ENCODE measurements around the gene SSH3. TPM values are rescaled to one million over a fixed set of nuclear protein-coding genes. Genes with fewer than 3 reads are reported as not detected.

Gene SSH3
- total RNA-seq, 1 experiment from 2014 or later: 89.6 TPM

DNA sequence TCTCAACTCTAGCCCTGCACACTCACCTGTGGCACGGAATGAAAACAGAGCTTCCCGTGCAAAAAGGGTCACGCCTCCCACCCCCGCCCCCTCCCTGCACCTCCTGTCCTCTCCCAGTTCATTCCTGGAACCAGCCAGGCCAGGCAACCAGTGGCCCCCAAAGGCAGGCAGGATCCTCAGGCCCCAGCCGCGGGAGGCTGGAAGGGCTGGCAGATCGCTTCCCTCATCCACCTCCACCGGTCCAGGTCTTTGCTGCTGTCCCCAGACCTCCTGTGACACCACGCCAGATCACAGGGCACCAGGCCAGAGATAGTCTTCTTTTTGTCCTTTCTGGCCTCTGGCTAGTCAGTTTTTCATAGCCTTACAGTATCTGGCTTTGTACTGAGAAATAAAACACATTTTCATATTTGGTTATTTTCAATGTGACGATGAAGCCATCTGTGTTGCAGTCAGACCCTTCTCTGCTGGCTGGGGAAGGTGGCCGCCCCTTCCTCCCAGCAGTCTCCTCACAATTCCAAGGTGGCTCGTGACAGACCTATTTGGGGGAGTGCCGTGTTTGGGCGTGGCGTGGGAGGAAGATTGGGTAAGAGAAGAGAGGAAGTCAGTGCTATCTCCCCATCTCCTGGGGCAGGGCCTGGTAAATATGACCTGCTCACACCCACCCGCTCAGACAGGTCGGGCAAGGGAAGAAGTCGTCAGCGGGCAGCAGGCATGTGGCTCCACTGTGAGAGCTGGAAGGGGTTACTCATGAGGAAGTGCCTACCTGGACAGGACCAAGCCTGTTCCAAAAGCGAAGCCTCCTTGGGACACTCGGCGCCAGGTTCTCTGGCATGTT lies 9.1 kb downstream of the SSH3 start:
- Mint-ChIP-seq H3K27ac (ENCODE audit: unreplicated experiment) (peak overlapping the region; percentile 39), H3K4me1 (ENCODE audit: low read depth, unreplicated experiment) (peaks cover 19% of the 10 kb centered on the region), H3K36me3 (ENCODE audit: insufficient read depth, unreplicated experiment) (peaks cover 21% of the 10 kb centered on the region), H3K27me3 (ENCODE audit: insufficient read depth, unreplicated experiment) (no peaks in the 10 kb centered on the region), H3K9me3 (ENCODE audit: unreplicated experiment) (no peaks in the 10 kb centered on the region), H3K4me3 (ENCODE audit: unreplicated experiment) (peak overlapping the region; percentile 3)
- intact Hi-C loops (cut with micrococcal nuclease; ENCODE audit: unreplicated experiment): no loop called here
- H3K4me1 ChIP-seq: peaks cover 21% of the 10 kb centered on the region
- ChIA-PET POLR2A (no interaction called here), CTCF (interaction anchor here (0.7 kb wide), 2 partner anchors 10 to 46 kb away, joined by 3 to 5 read pairs; no protein-coding TSS in a partner anchor)
- peaks cover 3% of the 10 kb centered on the region for H3K36me3 ChIP-seq (ENCODE audit: control insufficient read depth, insufficient read depth, low read length)
- no peaks in the 10 kb centered on the region for H3K9me3 ChIP-seq
- no peak overlapping the region for H3K4me3 ChIP-seq (ENCODE audit: low read depth, low read length)
- peak; percentile 74 to 85 for DNase-seq
- no peaks in the 10 kb centered on the region for H3K27me3 ChIP-seq (replicated peaks; ENCODE audit: control insufficient read depth, insufficient read depth, low read length)
- no TSS peak for BruUV-seq (replicated peaks)
- TF ChIP-seq, protein P1, sequence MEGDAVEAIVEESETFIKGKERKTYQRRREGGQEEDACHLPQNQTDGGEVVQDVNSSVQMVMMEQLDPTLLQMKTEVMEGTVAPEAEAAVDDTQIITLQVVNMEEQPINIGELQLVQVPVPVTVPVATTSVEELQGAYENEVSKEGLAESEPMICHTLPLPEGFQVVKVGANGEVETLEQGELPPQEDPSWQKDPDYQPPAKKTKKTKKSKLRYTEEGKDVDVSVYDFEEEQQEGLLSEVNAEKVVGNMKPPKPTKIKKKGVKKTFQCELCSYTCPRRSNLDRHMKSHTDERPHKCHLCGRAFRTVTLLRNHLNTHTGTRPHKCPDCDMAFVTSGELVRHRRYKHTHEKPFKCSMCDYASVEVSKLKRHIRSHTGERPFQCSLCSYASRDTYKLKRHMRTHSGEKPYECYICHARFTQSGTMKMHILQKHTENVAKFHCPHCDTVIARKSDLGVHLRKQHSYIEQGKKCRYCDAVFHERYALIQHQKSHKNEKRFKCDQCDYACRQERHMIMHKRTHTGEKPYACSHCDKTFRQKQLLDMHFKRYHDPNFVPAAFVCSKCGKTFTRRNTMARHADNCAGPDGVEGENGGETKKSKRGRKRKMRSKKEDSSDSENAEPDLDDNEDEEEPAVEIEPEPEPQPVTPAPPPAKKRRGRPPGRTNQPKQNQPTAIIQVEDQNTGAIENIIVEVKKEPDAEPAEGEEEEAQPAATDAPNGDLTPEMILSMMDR (IDR thresholded peaks at IDR 0.05; ENCODE audit: insufficient read depth in 1 of 2, low read depth in 1 of 2, low read length in 1 of 2, severe bottlenecking in 1 of 2, unreplicated experiment in 1 of 2): no peak

DNA sequence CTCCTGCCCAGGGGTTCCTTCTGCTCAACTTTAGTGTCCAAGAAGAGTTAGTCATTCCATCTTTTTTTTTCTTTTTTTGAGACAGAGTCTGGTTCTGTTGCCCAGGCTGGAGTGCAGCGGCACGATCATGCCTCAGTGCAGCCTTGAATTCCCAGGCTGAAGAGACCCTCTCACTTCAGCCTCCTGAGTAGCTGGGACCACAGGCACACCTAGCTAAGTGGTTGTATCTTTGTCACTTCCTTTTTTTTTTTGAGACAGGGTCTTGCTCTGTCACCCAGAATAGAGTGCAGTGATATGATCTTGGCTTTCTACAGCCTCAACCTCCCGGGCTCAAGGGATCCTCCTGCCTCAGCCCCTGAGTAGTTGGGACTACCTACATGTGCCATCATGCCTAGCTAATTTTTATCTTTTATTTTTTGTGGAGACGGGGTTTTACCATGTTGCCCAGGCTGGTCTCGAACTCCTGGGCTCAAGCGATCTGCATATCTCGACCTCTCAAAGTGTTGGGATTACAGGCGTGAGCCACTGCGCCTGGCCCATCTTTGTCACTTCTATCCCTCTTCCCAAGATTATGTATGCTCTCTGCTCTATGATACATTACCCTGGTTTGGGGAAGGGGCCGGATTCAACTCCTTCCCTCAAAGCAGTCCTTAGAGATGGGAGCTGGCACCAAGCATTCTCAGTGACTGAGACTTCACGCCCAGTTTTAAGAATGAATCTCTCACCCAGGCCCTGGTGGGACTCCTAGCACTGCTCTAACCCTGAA lies 10.0 kb downstream of the SSH3 start:
- intact Hi-C loops (cut with micrococcal nuclease; ENCODE audit: unreplicated experiment): no loop called here
- peaks cover 23% of the 10 kb centered on the region for H3K36me3 Mint-ChIP-seq (ENCODE audit: insufficient read depth, unreplicated experiment)
- peak in 1 of 2 experiments; percentile 23 for DNase-seq
- TF ChIP-seq, protein P1 (IDR thresholded peaks at IDR 0.05; ENCODE audit: insufficient read depth in 1 of 2, low read depth in 1 of 2, low read length in 1 of 2, severe bottlenecking in 1 of 2, unreplicated experiment in 1 of 2): no peak
- no peak overlapping the region for H3K4me3 Mint-ChIP-seq (ENCODE audit: unreplicated experiment)
- Histone ChIP-seq H3K27me3 (replicated peaks; ENCODE audit: control insufficient read depth, insufficient read depth, low read length) (no peaks in the 10 kb centered on the region), H3K4me3 (ENCODE audit: low read depth, low read length) (no peak overlapping the region), H3K4me1 (peaks cover 21% of the 10 kb centered on the region), H3K9me3 (no peaks in the 10 kb centered on the region), H3K36me3 (ENCODE audit: control insufficient read depth, insufficient read depth, low read length) (peaks cover 3% of the 10 kb centered on the region)
- no peaks in the 10 kb centered on the region for H3K9me3 Mint-ChIP-seq (ENCODE audit: unreplicated experiment)
- POLR2A ChIA-PET: interaction anchor here (0.8 kb wide), 1 partner anchor 10 kb away, joined by 4 read pairs; the partner anchor contains the start of gene SSH3
- no peaks in the 10 kb centered on the region for H3K27me3 Mint-ChIP-seq (ENCODE audit: insufficient read depth, unreplicated experiment)
- H3K27ac Mint-ChIP-seq (ENCODE audit: unreplicated experiment): peak overlapping the region; percentile 39
- CTCF ChIA-PET: interaction anchor here (0.8 kb wide), 1 partner anchor 69 kb away, joined by 3 read pairs; no protein-coding TSS in a partner anchor
- BruUV-seq (replicated peaks): TSS peak; percentile 20
- peaks cover 19% of the 10 kb centered on the region for H3K4me1 Mint-ChIP-seq (ENCODE audit: low read depth, unreplicated experiment)

DNA sequence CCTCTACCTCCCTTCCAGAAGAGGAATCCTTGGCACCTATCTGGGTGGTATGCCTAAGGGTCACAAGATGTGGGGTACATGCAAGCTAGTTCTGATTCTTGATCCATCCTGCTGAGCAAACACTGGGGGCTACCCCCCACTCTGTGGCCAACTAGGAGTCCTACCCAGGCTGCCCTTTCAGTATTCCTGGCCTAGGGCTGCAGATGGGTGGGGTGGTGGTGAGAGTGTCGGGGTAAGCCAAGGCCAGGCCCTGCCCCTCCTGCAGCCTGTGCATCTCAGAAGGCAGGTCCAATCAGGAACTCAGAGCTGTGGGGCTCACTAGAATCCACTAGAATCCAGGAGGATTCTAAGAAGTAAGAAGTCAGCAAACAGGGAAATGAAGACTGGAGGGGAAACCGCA lies 10.9 kb downstream of the SSH3 start:
- intact Hi-C loops (cut with micrococcal nuclease; ENCODE audit: unreplicated experiment): no loop called here
- ChIA-PET POLR2A (no interaction called here), CTCF (interaction anchor here (0.8 kb wide), 1 partner anchor 69 kb away, joined by 3 read pairs; no protein-coding TSS in a partner anchor)
- Mint-ChIP-seq H3K9me3 (ENCODE audit: unreplicated experiment) (no peaks in the 10 kb centered on the region), H3K4me3 (ENCODE audit: unreplicated experiment) (no peak overlapping the region), H3K27me3 (ENCODE audit: insufficient read depth, unreplicated experiment) (no peaks in the 10 kb centered on the region), H3K27ac (ENCODE audit: unreplicated experiment) (peak overlapping the region; percentile 30), H3K36me3 (ENCODE audit: insufficient read depth, unreplicated experiment) (peaks cover 23% of the 10 kb centered on the region), H3K4me1 (ENCODE audit: low read depth, unreplicated experiment) (peaks cover 19% of the 10 kb centered on the region)
- peaks cover 25% of the 10 kb centered on the region for H3K4me1 ChIP-seq
- H3K4me3 ChIP-seq (ENCODE audit: low read depth, low read length): no peak overlapping the region
- DNase-seq: peak in 1 of 2 experiments; percentile 37
- no peaks in the 10 kb centered on the region for H3K9me3 ChIP-seq
- H3K36me3 ChIP-seq (ENCODE audit: control insufficient read depth, insufficient read depth, low read length): peaks cover 3% of the 10 kb centered on the region
- TF ChIP-seq, protein P1 (IDR thresholded peaks at IDR 0.05; ENCODE audit: insufficient read depth in 1 of 2, low read depth in 1 of 2, low read length in 1 of 2, severe bottlenecking in 1 of 2, unreplicated experiment in 1 of 2): no peak
- no TSS peak for BruUV-seq (replicated peaks)
- H3K27me3 ChIP-seq (replicated peaks; ENCODE audit: control insufficient read depth, insufficient read depth, low read length): no peaks in the 10 kb centered on the region
